Glutamatergic neuron (in vitro differentiated cells): ENCODE measurements around the gene FGF14. TPM values are rescaled to one million over a fixed set of nuclear protein-coding genes. Genes with fewer than 3 reads are reported as not detected.

Experiments
- DNase-seq: peaks from one replicate; pipeline ENCODE4 v3.0.0; 2022
- H3K27ac Mint-ChIP-seq: one replicate; pipeline ENCODE4 v1.8.0; 2020; ENCODE audit warnings: mild to moderate bottlenecking, mixed read lengths, inconsistent platforms; ENCODE audit not compliant: unreplicated experiment
- H3K27me3 Mint-ChIP-seq: one replicate; pipeline ENCODE4 v1.8.0; 2020; ENCODE audit warnings: mild to moderate bottlenecking, moderate library complexity, mixed read lengths, inconsistent platforms; ENCODE audit not compliant: unreplicated experiment
- H3K36me3 Mint-ChIP-seq: one replicate; pipeline ENCODE4 v1.8.0; 2020; ENCODE audit warnings: mild to moderate bottlenecking, mixed read lengths, inconsistent platforms; ENCODE audit not compliant: unreplicated experiment
- H3K4me1 Mint-ChIP-seq: one replicate; pipeline ENCODE4 v1.8.0; 2020; ENCODE audit warnings: mild to moderate bottlenecking, low read depth, mixed read lengths, inconsistent platforms; ENCODE audit not compliant: unreplicated experiment
- H3K4me3 Mint-ChIP-seq: one replicate; pipeline ENCODE4 v1.8.0; 2020; ENCODE audit warnings: mild to moderate bottlenecking, mixed read lengths, inconsistent platforms; ENCODE audit not compliant: unreplicated experiment
- H3K9me3 Mint-ChIP-seq: one replicate; pipeline ENCODE4 v1.8.0; 2020; ENCODE audit warnings: mild to moderate bottlenecking, moderate library complexity, mixed read lengths, inconsistent platforms; ENCODE audit not compliant: unreplicated experiment
- CTCF ChIP-seq: fragments of 200-600 bp; sonication (generic); IDR thresholded peaks from one replicate; pipeline ENCODE4 v1.5.0; 2021; ENCODE audit not compliant: partially characterized antibody, unreplicated experiment
- long read RNA-seq: library from polyadenylated mRNA; unstranded; transcript quantifications from one replicate; pipeline ENCODE4 v2.0.0, GENCODE V29; 2020; ENCODE audit not compliant: unreplicated experiment
- total RNA-seq: library from RNA; stranded (reverse); fragmentation: NEBNext Ultra II Directional; extraction: Animal tissue kit (Norgen Biotek cat#: 25700); gene quantifications from one replicate; pipeline ENCODE4 v1.2.1, GENCODE V29; 2021; ENCODE audit not compliant: unreplicated experiment

Gene FGF14
- total RNA-seq: 17.8 TPM
- long read RNA-seq, partial matches to known transcripts: 1 of 3 reads
- long read RNA-seq, other reads (novel, unspliced or antisense): 2 of 3 reads

GRCh38 chr13:102401766-102402165 lies at the start of gene FGF14:
FGF14 (minus strand) TSS chr13:102402048.
- H3K36me3 Mint-ChIP-seq: no peaks in the 10 kb centered on the region
- peaks cover 2% of the 10 kb centered on the region for H3K27me3 Mint-ChIP-seq
- DNase-seq: no peak
- H3K4me3 Mint-ChIP-seq: peak within 1 kb of the TSS; percentile 90
- TF ChIP-seq CTCF: no peak
- H3K27ac Mint-ChIP-seq: peak within 1 kb of the TSS; percentile 85
- peaks cover 6% of the 10 kb centered on the region for H3K9me3 Mint-ChIP-seq
- peaks cover 7% of the 10 kb centered on the region for H3K4me1 Mint-ChIP-seq

- Mint-ChIP-seq H3K36me3 (peaks cover 12% of the 10 kb centered on the region), H3K4me1 (peaks cover 2% of the 10 kb centered on the region), H3K4me3 (no peak overlapping the region), H3K27me3 (no peaks in the 10 kb centered on the region), H3K27ac (no peak overlapping the region), H3K9me3 (peaks cover 3% of the 10 kb centered on the region)
- no peak for DNase-seq
- TF ChIP-seq CTCF: no peak
These were observed 41.4 kb upstream of the FGF14 start for GRCh38 chr13:102443249-102443648.

GRCh38 chr13:102441085-102441484 lies 39.2 kb upstream of the FGF14 start:
- Mint-ChIP-seq H3K4me1 (peaks cover 2% of the 10 kb centered on the region), H3K9me3 (peaks cover 3% of the 10 kb centered on the region), H3K36me3 (peaks cover 12% of the 10 kb centered on the region), H3K4me3 (no peak overlapping the region), H3K27ac (no peak overlapping the region), H3K27me3 (peaks cover 2% of the 10 kb centered on the region)
- no peak for DNase-seq
- no peak for TF ChIP-seq CTCF

GRCh38 chr13:102440259-102440936 lies 38.5 kb upstream of the FGF14 start:
- peaks cover 2% of the 10 kb centered on the region for H3K27me3 Mint-ChIP-seq
- H3K4me3 Mint-ChIP-seq: no peak overlapping the region
- no peak for TF ChIP-seq CTCF
- peaks cover 2% of the 10 kb centered on the region for H3K4me1 Mint-ChIP-seq
- peaks cover 12% of the 10 kb centered on the region for H3K36me3 Mint-ChIP-seq
- H3K27ac Mint-ChIP-seq: no peak overlapping the region
- no peak for DNase-seq
- peaks cover 3% of the 10 kb centered on the region for H3K9me3 Mint-ChIP-seq

- Mint-ChIP-seq H3K4me1 (no peaks in the 10 kb centered on the region), H3K4me3 (no peak overlapping the region), H3K27me3 (no peaks in the 10 kb centered on the region), H3K9me3 (peaks cover 2% of the 10 kb centered on the region), H3K27ac (no peak overlapping the region), H3K36me3 (peaks cover 12% of the 10 kb centered on the region)
- TF ChIP-seq CTCF: no peak
- DNase-seq: no peak
These were observed 20.8 kb upstream of the FGF14 start for GRCh38 chr13:102422690-102423089.
